ENCODE data around the gene EEF1AKMT4. TPM values are rescaled to one million over a fixed set of nuclear protein-coding genes. Genes with fewer than 3 reads are reported as not detected.

The EEF1AKMT4 gene
- total RNA-seq, result 5.5 and 5.7 TPM in 2 replicates

GRCh38 chr3:184249412-184250166 lies at the start of gene EEF1AKMT4:
Gene EEF1AKMT4, plus strand, starts transcription at chr3:184249672. Its CDS starts 23 bp downstream, at chr3:184249695.

GRCh38 chr3:184229394-184230080 lies 19.9 kb upstream of the EEF1AKMT4 start, which contains the start of gene VWA5B2:
Gene VWA5B2, plus strand, starts transcription at chr3:184229585. Its CDS starts 944 bp downstream, at chr3:184230529.

DNA sequence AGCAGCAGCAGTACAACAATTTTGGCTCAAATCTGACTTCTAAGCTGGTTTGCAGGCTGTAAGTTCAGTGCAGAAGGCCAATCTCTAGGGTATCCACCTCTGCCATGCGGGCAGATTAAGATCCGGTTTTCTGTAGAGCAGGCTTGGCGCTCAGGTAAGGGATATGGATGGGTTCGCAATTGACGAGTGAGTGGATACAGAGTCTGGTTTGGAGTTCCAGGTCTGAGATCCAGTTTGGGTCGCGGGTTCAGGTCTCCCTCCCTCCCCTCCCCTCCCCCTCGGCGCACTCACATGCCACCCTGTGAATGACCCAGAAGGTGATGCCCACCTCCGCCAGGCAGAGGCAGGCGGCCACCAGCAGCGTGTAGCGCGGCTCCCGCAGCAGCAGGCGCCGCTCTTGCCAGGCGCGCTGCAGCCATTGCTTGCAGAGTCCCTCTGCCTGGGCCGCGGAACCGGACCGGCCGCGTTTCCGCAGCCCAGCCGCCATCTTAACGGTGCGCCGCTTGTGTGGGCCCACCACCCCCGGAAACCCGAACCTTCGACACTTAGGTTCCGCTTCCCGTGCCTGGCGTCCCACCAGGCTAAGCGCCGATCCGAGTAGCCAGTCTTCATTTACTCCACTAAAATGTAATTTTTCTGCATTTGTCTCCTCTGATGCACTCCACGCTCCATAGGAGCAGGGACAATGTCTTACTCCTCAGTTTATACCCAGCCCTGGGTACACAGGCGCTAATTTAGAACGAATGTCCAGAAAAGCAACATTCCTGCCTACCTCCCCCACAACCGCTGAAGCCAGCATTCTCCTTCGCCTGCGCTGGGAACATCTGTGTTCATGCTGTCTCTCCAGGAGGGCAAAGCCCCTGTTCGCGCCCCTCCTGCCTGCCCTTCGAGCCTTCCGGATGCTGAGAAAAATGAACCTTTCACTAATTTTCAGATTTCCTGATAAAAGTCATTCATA lies 739 bp upstream of the EEF1AKMT4 start, which contains the start of gene ALG3:
Gene ALG3 (minus strand): TSS at position 509 of the 958 bp plus-strand sequence. CDS start 22 bp downstream, at position 487.

DNA sequence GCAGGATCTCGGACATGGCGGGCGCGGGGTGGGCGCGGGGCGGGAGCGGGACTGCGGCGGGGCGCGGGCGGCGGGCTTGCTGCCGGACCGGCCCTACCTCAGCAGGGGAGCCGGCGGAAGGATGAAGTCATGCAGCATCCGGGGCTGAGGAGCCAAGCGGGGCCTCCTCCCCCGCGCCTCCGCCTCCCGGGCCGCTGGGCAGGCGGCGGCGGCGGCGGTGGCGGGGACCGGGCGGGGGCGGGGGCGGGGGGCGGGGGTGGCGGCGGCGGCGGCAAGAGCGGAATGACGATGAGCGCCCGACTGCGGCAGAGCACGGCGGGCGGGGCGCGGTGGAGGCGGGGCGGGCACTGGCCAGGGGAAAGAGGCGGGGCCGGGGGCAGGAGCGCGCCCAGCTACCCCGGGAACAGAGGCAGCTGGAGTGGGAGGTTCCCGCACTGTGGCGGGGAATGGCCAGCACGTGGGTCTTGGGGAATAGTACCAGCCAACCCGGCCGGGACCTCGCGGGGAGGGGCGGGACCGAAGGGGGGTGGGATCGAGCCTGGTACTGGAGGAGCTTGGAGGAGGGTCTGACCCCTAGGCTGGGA lies 11.9 kb downstream of the EEF1AKMT4 start, which contains the start of gene CAMK2N2:
Gene CAMK2N2 (minus strand): TSS at position 284 of the 584 bp plus-strand sequence. CDS start 268 bp downstream, at position 16.

GRCh38 chr3:184275961-184276910 lies 26.8 kb downstream of the EEF1AKMT4 start, which contains the start of gene ECE2:
Gene ECE2, plus strand, starts transcription at chr3:184276022. Its CDS starts 132 bp downstream, at chr3:184276154.

DNA sequence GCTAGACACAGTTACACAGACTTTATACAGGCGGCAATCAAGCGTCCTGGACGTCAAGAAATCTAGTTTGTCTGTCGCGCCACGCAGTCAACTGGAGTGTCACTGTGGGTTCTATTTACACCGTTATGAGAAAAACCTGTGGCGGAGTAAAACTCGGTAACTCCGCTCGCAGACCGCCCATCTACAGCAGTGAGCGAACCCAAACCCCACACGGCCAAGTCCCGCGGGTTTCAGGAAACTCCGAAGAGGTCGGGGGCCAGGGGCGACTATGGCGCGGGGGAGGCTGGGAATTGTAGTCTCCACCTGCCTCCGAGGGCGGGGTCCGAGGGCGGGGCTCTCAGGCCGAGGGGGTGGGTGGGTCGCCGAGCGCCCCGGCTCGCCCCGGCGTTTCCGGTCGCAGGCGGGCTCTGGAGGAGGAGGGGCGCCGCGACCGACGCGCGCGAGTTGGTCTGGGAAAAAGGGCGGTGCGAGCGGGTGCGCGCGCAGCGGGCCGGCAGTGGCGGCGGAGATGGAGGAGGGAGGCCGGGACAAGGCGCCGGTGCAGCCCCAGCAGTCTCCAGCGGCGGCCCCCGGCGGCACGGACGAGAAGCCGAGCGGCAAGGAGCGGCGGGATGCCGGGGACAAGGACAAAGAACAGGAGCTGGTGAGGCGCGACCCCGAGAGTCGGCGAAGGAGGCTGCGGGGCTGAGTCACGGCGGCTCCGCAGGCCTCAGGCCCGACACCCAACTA lies 49.5 kb downstream of the EEF1AKMT4 start, which contains the start of gene PSMD2:
Gene PSMD2 (plus strand): TSS at position 483 of the 729 bp plus-strand sequence. CDS start 26 bp downstream, at position 509.

Small RNA genes within 50 kb of the gene (small RNA-seq; reads per million reads assigned to genes)
- not detected for gene MIR1224

Other genes with a start within 250 kb of the EEF1AKMT4 start
- gene ABCC5, start 231.8 kb upstream of the EEF1AKMT4 start, total RNA-seq, result 13.6 and 16.4 TPM in 2 replicates
- gene HTR3D, start 217.9 kb upstream of the EEF1AKMT4 start, total RNA-seq, result not detected in 2 replicates
- not detected in 2 replicates for gene HTR3C, start 196.6 kb upstream of the EEF1AKMT4 start, total RNA-seq
- not detected in 2 replicates for gene HTR3E, start 152.6 kb upstream of the EEF1AKMT4 start, total RNA-seq
- gene EIF2B5, start 114.3 kb upstream of the EEF1AKMT4 start, total RNA-seq, result 26.1 and 34.2 TPM in 2 replicates
- gene DVL3, start 94.3 kb upstream of the EEF1AKMT4 start, total RNA-seq, result 22.8 and 28.5 TPM in 2 replicates
- gene AP2M1, start 74.8 kb upstream of the EEF1AKMT4 start, total RNA-seq, result 359 and 374 TPM in 2 replicates
- gene ABCF3, start 63.5 kb upstream of the EEF1AKMT4 start, total RNA-seq, result 34.6 and 38.2 TPM in 2 replicates
- gene VWA5B2, start 20.1 kb upstream of the EEF1AKMT4 start, total RNA-seq, result not detected in 2 replicates
- 49.3 and 56.6 TPM in 2 replicates for gene ALG3, start 710 bp upstream of the EEF1AKMT4 start, total RNA-seq
- not detected in 2 replicates for gene CAMK2N2, start 11.9 kb downstream of the EEF1AKMT4 start, total RNA-seq
- not detected in 2 replicates for gene ECE2, start 26.4 kb downstream of the EEF1AKMT4 start, total RNA-seq
- 300 and 404 TPM in 2 replicates for gene PSMD2, start 49.6 kb downstream of the EEF1AKMT4 start, total RNA-seq
- gene EIF4G1, start 64.9 kb downstream of the EEF1AKMT4 start, total RNA-seq, result 215 and 293 TPM in 2 replicates
- gene FAM131A, start 87.9 kb downstream of the EEF1AKMT4 start, total RNA-seq, result 17.2 and 20.6 TPM in 2 replicates
- gene CLCN2, start 111.9 kb downstream of the EEF1AKMT4 start, total RNA-seq, result 5.1 and 5.5 TPM in 2 replicates
- 60.4 and 80.8 TPM in 2 replicates for gene POLR2H, start 112.0 kb downstream of the EEF1AKMT4 start, total RNA-seq
- under 0.01 and 0.37 TPM in 2 replicates for gene THPO, start 128.5 kb downstream of the EEF1AKMT4 start, total RNA-seq
- gene CHRD, start 130.4 kb downstream of the EEF1AKMT4 start, total RNA-seq, result 0.20 and 1.8 TPM in 2 replicates